SU-DHL-6 (cell line): Measurements from ENCODE around the gene URI1.

Source experiments
- H2AFZ ChIP-seq: fragments of 200-600 bp; sonication (generic); 2 replicates; pipeline ENCODE4 v1.6.1; 2014; ENCODE audit warnings: low read depth, mild to moderate bottlenecking, moderate library complexity, mixed read lengths, antibody characterized with exemption, low read length; ENCODE audit not compliant: severe bottlenecking
- H3F3A ChIP-seq: fragments of 200-600 bp; shearing (Covaris generic); 2 replicates; pipeline ENCODE4 v1.6.0; 2016; ENCODE audit warnings: antibody characterized with exemption, mild to moderate bottlenecking; ENCODE audit not compliant: insufficient read depth
- H3K27ac ChIP-seq: fragments of 200-600 bp; sonication (generic); 2 replicates; pipeline ENCODE4 v1.5.1; 2016; ENCODE audit warnings: low read depth, mild to moderate bottlenecking, low read length, moderate library complexity, mixed read lengths
- H3K27me3 ChIP-seq: fragments of 200-600 bp; sonication (generic), shearing (Covaris generic); 2 replicates; pipeline ENCODE4 v1.6.0; 2014; ENCODE audit warnings: mild to moderate bottlenecking, low read length
- H3K36me3 ChIP-seq: fragments of 200-600 bp; sonication (generic); 2 replicates; pipeline ENCODE4 v1.6.1; 2014; ENCODE audit warnings: mild to moderate bottlenecking, low read length, mixed read lengths
- H3K4me2 ChIP-seq: fragments of 300-600, 200-600 bp; shearing (Covaris generic), sonication (generic); 2 replicates; pipeline ENCODE4 v1.6.0; 2014; ENCODE audit warnings: low read length, low read depth, mild to moderate bottlenecking; ENCODE audit not compliant: poor library complexity, severe bottlenecking
- H3K4me3 ChIP-seq: fragments of 200-600 bp; sonication (generic); 2 replicates; pipeline ENCODE4 v1.5.1; 2014; ENCODE audit warnings: antibody characterized with exemption, low read length, mild to moderate bottlenecking, mixed read lengths; ENCODE audit not compliant: insufficient read depth, poor library complexity, severe bottlenecking
- H3K79me2 ChIP-seq: fragments of 200-600 bp; sonication (generic); 2 replicates; pipeline ENCODE4 v1.6.1; 2014; ENCODE audit warnings: mild to moderate bottlenecking, low read length, moderate library complexity; ENCODE audit not compliant: insufficient read depth
- H3K9ac ChIP-seq: fragments of 200-600 bp; sonication (generic); 2 replicates; pipeline ENCODE4 v1.7.0; 2014; ENCODE audit warnings: mild to moderate bottlenecking, low read length
- H3K9me2 ChIP-seq: fragments of 200-600 bp; sonication (generic); replicated peaks from 2 replicates; pipeline ENCODE4 v1.6.1; 2014; ENCODE audit warnings: low read length; ENCODE audit not compliant: insufficient read depth
- H3K9me3 ChIP-seq: fragments of 200-600 bp; sonication (generic); 2 replicates; pipeline ENCODE4 v1.6.1; 2014; ENCODE audit warnings: low read length, mixed read lengths; ENCODE audit not compliant: insufficient read depth
- H4K20me1 ChIP-seq: fragments of 200-600 bp; sonication (generic); 2 replicates; pipeline ENCODE4 v1.6.1; 2014; ENCODE audit warnings: low read depth, mild to moderate bottlenecking, antibody characterized with exemption, low read length, moderate library complexity, mixed read lengths
- EZH2phosphoT487 ChIP-seq: fragments of 200-600 bp; sonication (generic), shearing (Covaris generic); conservative IDR thresholded peaks from 2 replicates; pipeline ENCODE4 v1.6.1; 2018; ENCODE audit warnings: mild to moderate bottlenecking, antibody characterized with exemption, low read length, moderate library complexity, mixed read lengths
- TF ChIP-seq, protein P1 (sequence below): fragments of 200-600 bp; sonication (generic); IDR thresholded peaks from one replicate; pipeline ENCODE4 v1.5.1; 2017; ENCODE audit warnings: antibody characterized with exemption, mild to moderate bottlenecking, low read length, moderate library complexity; ENCODE audit not compliant: insufficient read depth, poor library complexity, severe bottlenecking

URI1 gene

DNA sequence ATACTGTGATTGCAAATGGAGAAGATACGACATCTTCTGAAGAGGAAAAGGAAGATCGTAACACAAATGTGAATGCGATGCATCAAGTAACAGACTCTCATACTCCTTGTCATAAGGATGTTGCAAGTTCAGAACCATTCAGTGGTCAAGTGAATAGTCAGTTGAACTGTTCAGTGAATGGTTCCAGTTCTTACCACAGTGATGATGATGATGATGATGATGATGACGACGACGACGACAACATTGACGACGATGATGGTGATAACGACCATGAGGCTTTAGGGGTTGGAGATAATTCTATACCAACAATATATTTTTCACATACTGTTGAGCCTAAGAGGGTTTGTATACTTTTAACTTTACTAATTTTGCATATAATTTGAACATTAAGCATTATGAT is 67.0 kb downstream of the URI1 start:
- Histone ChIP-seq H3K27ac (no peak overlapping the region), H3K9me3 (no peaks in the 10 kb centered on the region), H3K79me2 (peaks cover 5% of the 10 kb centered on the region; the same call in 1 of the 2 replicates), H3K4me2 (no peak overlapping the region), H3K9me2 (no peaks in the 10 kb centered on the region), H3K4me3 (no peak overlapping the region), H4K20me1 (no peaks in the 10 kb centered on the region), H2AFZ (no peak overlapping the region), H3K9ac (no peak overlapping the region), H3F3A (peaks cover 5% of the 10 kb centered on the region; the same call in 1 of the 2 replicates), H3K36me3 (peaks cover 51% of the 10 kb centered on the region), H3K27me3 (no peaks in the 10 kb centered on the region)
- TF ChIP-seq, protein P1, sequence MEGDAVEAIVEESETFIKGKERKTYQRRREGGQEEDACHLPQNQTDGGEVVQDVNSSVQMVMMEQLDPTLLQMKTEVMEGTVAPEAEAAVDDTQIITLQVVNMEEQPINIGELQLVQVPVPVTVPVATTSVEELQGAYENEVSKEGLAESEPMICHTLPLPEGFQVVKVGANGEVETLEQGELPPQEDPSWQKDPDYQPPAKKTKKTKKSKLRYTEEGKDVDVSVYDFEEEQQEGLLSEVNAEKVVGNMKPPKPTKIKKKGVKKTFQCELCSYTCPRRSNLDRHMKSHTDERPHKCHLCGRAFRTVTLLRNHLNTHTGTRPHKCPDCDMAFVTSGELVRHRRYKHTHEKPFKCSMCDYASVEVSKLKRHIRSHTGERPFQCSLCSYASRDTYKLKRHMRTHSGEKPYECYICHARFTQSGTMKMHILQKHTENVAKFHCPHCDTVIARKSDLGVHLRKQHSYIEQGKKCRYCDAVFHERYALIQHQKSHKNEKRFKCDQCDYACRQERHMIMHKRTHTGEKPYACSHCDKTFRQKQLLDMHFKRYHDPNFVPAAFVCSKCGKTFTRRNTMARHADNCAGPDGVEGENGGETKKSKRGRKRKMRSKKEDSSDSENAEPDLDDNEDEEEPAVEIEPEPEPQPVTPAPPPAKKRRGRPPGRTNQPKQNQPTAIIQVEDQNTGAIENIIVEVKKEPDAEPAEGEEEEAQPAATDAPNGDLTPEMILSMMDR, result no peak
- no peak for TF ChIP-seq EZH2phosphoT487

- peaks cover 63% of the 10 kb centered on the region for H3K36me3 ChIP-seq
- TF ChIP-seq, protein P1, result no peak
- no peak for TF ChIP-seq EZH2phosphoT487
Measured at GRCh38 chr19:30011051-30011578, 69.1 kb downstream of the URI1 start.

GRCh38 chr19:30014770-30015169 is 72.7 kb downstream of the URI1 start:
- no peaks in the 10 kb centered on the region for H4K20me1 ChIP-seq
- no peaks in the 10 kb centered on the region for H3K9me2 ChIP-seq
- no peak overlapping the region for H3K9ac ChIP-seq
- H3K9me3 ChIP-seq, result no peaks in the 10 kb centered on the region
- no peak overlapping the region for H3K27ac ChIP-seq
- H3K36me3 ChIP-seq, result peaks cover 47% of the 10 kb centered on the region; the same call in 1 of the 2 replicates
- no peak overlapping the region for H2AFZ ChIP-seq
- no peaks in the 10 kb centered on the region for H3K27me3 ChIP-seq
- H3F3A ChIP-seq, result no peaks in the 10 kb centered on the region
- no peaks in the 10 kb centered on the region for H3K79me2 ChIP-seq
- H3K4me3 ChIP-seq, result no peak overlapping the region
- no peak overlapping the region for H3K4me2 ChIP-seq
- TF ChIP-seq EZH2phosphoT487, result no peak
- TF ChIP-seq, protein P1, result no peak

More at GRCh38 chr19:30011051-30011578, 69.1 kb downstream of the URI1 start:
- H3F3A ChIP-seq, result 0 out of 2 replicates have a peak, but pooled peaks cover 5% of the 10 kb centered on the region
- no peak overlapping the region for H3K27ac ChIP-seq
- no peak overlapping the region for H2AFZ ChIP-seq
- H3K79me2 ChIP-seq, result no peaks in the 10 kb centered on the region
- no peaks in the 10 kb centered on the region for H4K20me1 ChIP-seq
- no peak overlapping the region for H3K9ac ChIP-seq
- H3K9me3 ChIP-seq, result no peaks in the 10 kb centered on the region
- H3K9me2 ChIP-seq, result no peaks in the 10 kb centered on the region
- H3K27me3 ChIP-seq, result no peaks in the 10 kb centered on the region
- H3K4me2 ChIP-seq, result no peak overlapping the region
- no peak overlapping the region for H3K4me3 ChIP-seq
